GM20000 (cell line): ENCODE data around the gene HACD4.
"Not testable (repeated sequence)": the region's sequence is repeated elsewhere in the genome, so short reads cannot be mapped to it uniquely, and the experiment has no call there.

Experiments
- DNase-seq: peaks from one replicate; pipeline ENCODE4 v3.0.0; 2012; ENCODE audit warnings: low spot score
- CTCF ChIP-seq: IDR thresholded peaks from 2 replicates; pipeline ENCODE4 v1.5.1; 2012; ENCODE audit warnings: mild to moderate bottlenecking, control low read depth; ENCODE audit errors: extremely low read depth, missing control alignments

HACD4 gene

GRCh38 chr9:20987521-20987920, 43.9 kb downstream of the HACD4 start:
- TF ChIP-seq CTCF = no peak
- no peak for DNase-seq

- no peak for TF ChIP-seq CTCF
- DNase-seq = no peak
Measured at GRCh38 chr9:20985851-20986600, 45.4 kb downstream of the HACD4 start.

GRCh38 chr9:20984506-20984905, 46.9 kb downstream of the HACD4 start:
- no peak for TF ChIP-seq CTCF
- DNase-seq = no peak

GRCh38 chr9:20981486-20981885, 50.0 kb downstream of the HACD4 start:
- no peak for TF ChIP-seq CTCF
- no peak for DNase-seq

GRCh38 chr9:20980832-20981455, 50.5 kb downstream of the HACD4 start:
- DNase-seq = peak; percentile 26
- no peak for TF ChIP-seq CTCF

GRCh38 chr9:20978249-20978648, 53.2 kb downstream of the HACD4 start:
- no peak for DNase-seq
- no peak for TF ChIP-seq CTCF

GRCh38 chr9:20974191-20974938, 57.1 kb downstream of the HACD4 start:
- DNase-seq = not testable (repeated sequence)

GRCh38 chr9:20973246-20973947, 58.0 kb downstream of the HACD4 start:
- not testable (repeated sequence) for DNase-seq
